ES-I3 (cell line): Measurements from ENCODE around the gene SLC25A53.
"Not testable (repeated sequence)": the region's sequence is repeated elsewhere in the genome, so short reads cannot be mapped to it uniquely, and the experiment has no call there.

Experiments used
- H3K36me3 ChIP-seq: 2 replicates; pipeline ENCODE4 v1.6.1; 2013; ENCODE audit warnings: mild to moderate bottlenecking, low read length, control low read depth, moderate library complexity; ENCODE audit not compliant: insufficient read depth
- H3K4me1 ChIP-seq: 2 replicates; pipeline ENCODE4 v1.6.1; 2013; ENCODE audit warnings: mild to moderate bottlenecking, control low read depth, low read length; ENCODE audit not compliant: insufficient read depth
- H3K9ac ChIP-seq: 2 replicates; pipeline ENCODE4 v1.6.1; 2013; ENCODE audit warnings: low read depth, mild to moderate bottlenecking, low read length, moderate library complexity
- H3K9me3 ChIP-seq: 2 replicates; pipeline ENCODE4 v1.6.1; 2013; ENCODE audit warnings: mild to moderate bottlenecking, low read length, moderate library complexity; ENCODE audit not compliant: control insufficient read depth, insufficient read depth

Gene SLC25A53

DNA sequence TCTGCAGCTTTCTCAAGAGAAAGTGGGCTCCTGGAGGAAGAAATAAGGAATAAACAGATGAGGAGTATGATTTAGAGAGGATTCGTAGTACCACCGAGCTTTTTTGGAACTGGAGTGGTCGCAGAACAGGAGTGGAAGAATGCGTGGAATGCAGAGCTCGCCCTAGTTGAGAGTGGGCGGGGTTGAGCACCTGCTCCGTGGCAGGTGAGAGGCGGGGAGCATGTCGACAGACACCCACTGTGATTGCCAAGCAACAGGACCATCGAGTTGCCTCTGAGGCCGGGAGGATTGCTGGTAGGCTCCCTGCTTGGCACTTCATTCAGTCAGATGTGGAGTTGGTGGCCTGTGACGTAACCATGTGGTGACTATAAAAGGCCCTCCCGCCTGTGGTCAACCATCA is 101.9 kb downstream of the SLC25A53 start:
- H3K4me1 ChIP-seq, H3K9ac ChIP-seq, H3K9me3 ChIP-seq, H3K36me3 ChIP-seq: not testable (repeated sequence)
